Esophagus muscularis mucosa (tissue), 4 donors: Measurements from ENCODE around the gene NAT9. TPM values are rescaled to one million over a fixed set of nuclear protein-coding genes. Genes with fewer than 3 reads are reported as not detected.

Experiments used
- DNase-seq: peaks from one replicate; pipeline ENCODE4 v3.0.0-alpha.2; 2017; ENCODE audit errors: extremely low spot score
- H3K27ac ChIP-seq, 4 donors: fragments of 200-600 bp; sonication (generic); replicated peaks in 1 of 4; 1 replicate in 3 of 4; 2 replicates in 1 of 4; pipeline ENCODE4 v1.5.1; 2016 to 2019; ENCODE audit warnings: mild to moderate bottlenecking in 1 of 4
- H3K27me3 ChIP-seq, 4 donors: fragments of 200-600 bp; sonication (generic); one replicate each; pipeline versions ENCODE4 v1.5.1 to v1.6.0; 2016 to 2019
- H3K36me3 ChIP-seq, 4 donors: fragments of 200-600 bp; sonication (generic); one replicate each; pipeline ENCODE4 v1.5.1; 2016 to 2019
- H3K4me1 ChIP-seq, 4 donors: fragments of 200-600 bp; sonication (generic); one replicate each; pipeline ENCODE4 v1.5.1; 2016 to 2019
- H3K4me3 ChIP-seq, 4 donors: fragments of 200-600 bp; sonication (generic); 1 replicate in 2 of 4; 2 replicates in 2 of 4; pipeline ENCODE4 v1.5.1; 2016 to 2019; ENCODE audit warnings: mild to moderate bottlenecking in 4 of 4, moderate library complexity in 1 of 4
- H3K9me3 ChIP-seq, 4 donors: fragments of 200-600 bp; sonication (generic); 1 replicate in 3 of 4; 2 replicates in 1 of 4; pipeline ENCODE4 v1.5.1; 2016 to 2019
- CTCF ChIP-seq, 3 experiments: fragments of 200-600 bp in 2 of 3; fragments of 450-650 bp in 1 of 3; sonication (generic) in 2 of 3; IDR thresholded peaks; one replicate each; pipeline ENCODE4 v1.5.1; 2017 to 2019; ENCODE audit warnings: antibody characterized with exemption in 3 of 3, mild to moderate bottlenecking in 2 of 3, moderate library complexity in 1 of 3
- EP300 ChIP-seq: sonication (generic); formaldehyde crosslinking; IDR thresholded peaks from one replicate; pipeline ENCODE4 v1.6.1; 2017; ENCODE audit warnings: antibody characterized with exemption
- POLR2A ChIP-seq: fragments of 450-650 bp; IDR thresholded peaks from one replicate; pipeline ENCODE4 v1.6.1; 2017; ENCODE audit warnings: antibody characterized with exemption, moderate library complexity, mild to moderate bottlenecking, low read depth
- POLR2AphosphoS5 ChIP-seq, 2 donors: sonication (generic); formaldehyde crosslinking; IDR thresholded peaks; one replicate each; pipeline ENCODE4 v1.6.1; 2017; ENCODE audit warnings: antibody characterized with exemption in 2 of 2
- WGBS: methylation state at CpG from one replicate; pipeline ENCODE4 v1.1.5; 2018; 5-methylcytosine and 5-hydroxymethylcytosine counted together
- intact Hi-C: fragments of 100-400 bp; cut with DNase I; formaldehyde crosslinking; loops from one replicate; pipeline ENCODE4 v1.15.1; 2023
- total RNA-seq, 4 donors: library from RNA; depleted of rRNA; stranded (reverse); fragments of >200 nt; gene quantifications; one replicate each; pipeline versions ENCODE4 v1.1.0 to v1.2.1, GENCODE V29; 2016

NAT9 gene
- total RNA-seq, 4 donors from 2014 or later: 10.4 to 22.4 (median 17.7) TPM

- DNase-seq: no peak
- H3K27ac ChIP-seq: no peak overlapping the region
- H3K27me3 ChIP-seq: peaks cover 0 to 4% (median 0%) of the 10 kb centered on the region in 4 donors
- H3K9me3 ChIP-seq: no peaks in the 10 kb centered on the region
- 71% methylated on average over 7 of the region's 7 CpGs for WGBS
- TF ChIP-seq EP300 (no peak), POLR2AphosphoS5 (IDR thresholded peaks at IDR 0.05) (no peak)
- peaks cover 25 to 49% (median 48%) of the 10 kb centered on the region in 4 donors for H3K36me3 ChIP-seq
- H3K4me1 ChIP-seq: peaks cover 12 to 28% (median 19%) of the 10 kb centered on the region in 4 donors
- intact Hi-C loops: no loop called here
- H3K4me3 ChIP-seq: no peak overlapping the region
Measured at GRCh38 chr17:74768763-74769114, 7.4 kb downstream of the NAT9 start.

GRCh38 chr17:74768069-74768762 lies 7.9 kb downstream of the NAT9 start:
- no peak overlapping the region for H3K4me3 ChIP-seq
- TF ChIP-seq EP300: no peak
- TF ChIP-seq POLR2A: no peak
- no peak for TF ChIP-seq POLR2AphosphoS5 (IDR thresholded peaks at IDR 0.05)
- no peak for TF ChIP-seq CTCF (IDR thresholded peaks at IDR 0.05)
- intact Hi-C loops: no loop called here
- H3K27me3 ChIP-seq: peaks cover 0 to 4% (median 0%) of the 10 kb centered on the region in 4 donors
- peak overlapping the region in 2 of 4 donors; percentile 27 to 44 for H3K27ac ChIP-seq
- H3K36me3 ChIP-seq: peaks cover 21 to 44% (median 43%) of the 10 kb centered on the region in 4 donors
- peaks cover 12 to 28% (median 19%) of the 10 kb centered on the region in 4 donors for H3K4me1 ChIP-seq
- H3K9me3 ChIP-seq: no peaks in the 10 kb centered on the region
- 72% methylated on average over 16 of the region's 17 CpGs for WGBS
- no peak for DNase-seq

- DNase-seq: no peak
- Histone ChIP-seq H3K9me3 (no peaks in the 10 kb centered on the region), H3K27ac (peak overlapping the region in 2 of 4 donors; percentile 27 to 44), H3K27me3 (peaks cover 0 to 4% (median 0%) of the 10 kb centered on the region in 4 donors), H3K36me3 (peaks cover 10 to 34% (median 32%) of the 10 kb centered on the region in 4 donors), H3K4me3 (no peak overlapping the region), H3K4me1 (peaks cover 12 to 28% (median 20%) of the 10 kb centered on the region in 4 donors)
- 71% methylated on average over 10 of the region's 10 CpGs for WGBS
- intact Hi-C loops: no loop called here
- TF ChIP-seq EP300 (no peak), POLR2AphosphoS5 (IDR thresholded peaks at IDR 0.05) (no peak), CTCF (IDR thresholded peaks at IDR 0.05) (no peak), POLR2A (no peak)
Measured at GRCh38 chr17:74767111-74767516, 9.0 kb downstream of the NAT9 start.

- no peak for DNase-seq
- 88% methylated on average over 2 of the region's 2 CpGs for WGBS
- intact Hi-C loops: no loop called here
- Histone ChIP-seq H3K9me3 (no peaks in the 10 kb centered on the region), H3K27me3 (peaks cover 0 to 4% (median 0%) of the 10 kb centered on the region in 4 donors), H3K4me3 (no peak overlapping the region), H3K4me1 (peaks cover 13 to 28% (median 23%) of the 10 kb centered on the region in 4 donors), H3K36me3 (peaks cover 3 to 30% (median 25%) of the 10 kb centered on the region in 4 donors), H3K27ac (no peak overlapping the region)
- no peak for TF ChIP-seq POLR2A
- TF ChIP-seq EP300: no peak
- no peak for TF ChIP-seq CTCF (IDR thresholded peaks at IDR 0.05)
- no peak for TF ChIP-seq POLR2AphosphoS5 (IDR thresholded peaks at IDR 0.05)
Measured at GRCh38 chr17:74766413-74766812, 9.7 kb downstream of the NAT9 start.

GRCh38 chr17:74764751-74765286 lies 11.3 kb downstream of the NAT9 start:
- Histone ChIP-seq H3K4me1 (peaks cover 29 to 44% (median 39%) of the 10 kb centered on the region in 4 donors), H3K36me3 (peaks cover 0 to 14% (median 12%) of the 10 kb centered on the region in 4 donors), H3K27me3 (peaks cover 0 to 4% (median 0%) of the 10 kb centered on the region in 4 donors), H3K9me3 (no peaks in the 10 kb centered on the region), H3K4me3 (no peak overlapping the region), H3K27ac (no peak overlapping the region)
- DNase-seq: no peak
- TF ChIP-seq EP300 (no peak), POLR2AphosphoS5 (IDR thresholded peaks at IDR 0.05) (no peak), POLR2A (no peak), CTCF (IDR thresholded peaks at IDR 0.05) (no peak)
- intact Hi-C loops: no loop called here
- WGBS: 82% methylated on average over 4 of the region's 4 CpGs
